ENCODE results near the gene PTX4. TPM values are rescaled to one million over a fixed set of nuclear protein-coding genes. Genes with fewer than 3 reads are reported as not detected.

Gene PTX4
- total RNA-seq, 1 donor from 2014 or later = not detected

DNA sequence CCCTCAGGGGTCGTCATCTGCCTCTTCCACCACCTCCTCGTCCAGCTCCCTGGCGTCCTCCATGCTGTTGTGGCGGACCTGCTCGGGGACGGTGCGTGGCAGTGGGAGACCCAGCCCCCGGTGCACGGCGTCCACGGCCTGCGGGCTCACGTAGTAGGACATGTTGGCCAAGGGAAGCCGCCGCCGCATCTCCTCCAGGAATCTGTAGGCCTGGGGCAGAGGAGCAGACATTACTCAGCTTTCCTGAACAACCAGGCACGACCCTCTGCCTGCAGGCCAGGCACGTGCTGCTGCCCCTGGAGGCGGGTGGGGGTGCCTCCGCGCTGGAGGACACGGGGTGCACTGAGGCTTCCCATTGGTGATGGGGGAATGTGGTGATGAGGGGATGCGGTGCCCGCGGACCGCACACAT, 22.2 kb upstream of the PTX4 start:
- Histone ChIP-seq H3K27ac (replicated peaks) (peak overlapping the region; percentile 97), H3K4me3 (no peak overlapping the region), H3K9me3 (replicated peaks) (peaks cover 12% of the 10 kb centered on the region), H3K27me3 (ENCODE audit: low read depth) (no peaks in the 10 kb centered on the region), H3K36me3 (peaks cover 20% of the 10 kb centered on the region), H3K4me1 (peaks cover 44% of the 10 kb centered on the region)
- intact Hi-C loops (cut with micrococcal nuclease) = no loop called here
- DNase-seq = no peak
- TF ChIP-seq, protein P1, sequence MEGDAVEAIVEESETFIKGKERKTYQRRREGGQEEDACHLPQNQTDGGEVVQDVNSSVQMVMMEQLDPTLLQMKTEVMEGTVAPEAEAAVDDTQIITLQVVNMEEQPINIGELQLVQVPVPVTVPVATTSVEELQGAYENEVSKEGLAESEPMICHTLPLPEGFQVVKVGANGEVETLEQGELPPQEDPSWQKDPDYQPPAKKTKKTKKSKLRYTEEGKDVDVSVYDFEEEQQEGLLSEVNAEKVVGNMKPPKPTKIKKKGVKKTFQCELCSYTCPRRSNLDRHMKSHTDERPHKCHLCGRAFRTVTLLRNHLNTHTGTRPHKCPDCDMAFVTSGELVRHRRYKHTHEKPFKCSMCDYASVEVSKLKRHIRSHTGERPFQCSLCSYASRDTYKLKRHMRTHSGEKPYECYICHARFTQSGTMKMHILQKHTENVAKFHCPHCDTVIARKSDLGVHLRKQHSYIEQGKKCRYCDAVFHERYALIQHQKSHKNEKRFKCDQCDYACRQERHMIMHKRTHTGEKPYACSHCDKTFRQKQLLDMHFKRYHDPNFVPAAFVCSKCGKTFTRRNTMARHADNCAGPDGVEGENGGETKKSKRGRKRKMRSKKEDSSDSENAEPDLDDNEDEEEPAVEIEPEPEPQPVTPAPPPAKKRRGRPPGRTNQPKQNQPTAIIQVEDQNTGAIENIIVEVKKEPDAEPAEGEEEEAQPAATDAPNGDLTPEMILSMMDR (IDR thresholded peaks at IDR 0.05; ENCODE audit: borderline replicate concordance) = no peak

DNA sequence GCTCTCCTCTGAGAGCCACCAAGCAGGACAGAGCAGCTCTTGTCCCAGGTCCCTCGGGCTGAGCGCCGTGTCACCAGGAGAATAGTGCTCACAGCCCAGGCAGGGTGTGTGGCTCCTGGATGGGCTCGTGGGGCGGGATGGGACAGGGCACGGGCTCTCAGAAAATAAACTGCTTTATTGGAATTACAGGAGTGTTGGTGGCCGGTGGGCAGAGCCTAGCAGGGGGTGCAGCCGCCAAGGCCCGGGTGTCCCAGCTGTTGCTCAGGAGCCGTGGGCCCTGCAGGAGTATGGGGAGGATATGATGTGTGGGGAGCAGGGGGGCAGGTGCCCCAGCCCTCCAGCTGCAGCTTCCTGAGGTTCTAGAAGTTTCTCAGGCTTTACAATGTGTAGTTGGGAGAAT, 21.5 kb upstream of the PTX4 start:
- H3K4me1 ChIP-seq = peaks cover 44% of the 10 kb centered on the region
- H3K27me3 ChIP-seq (ENCODE audit: low read depth) = no peaks in the 10 kb centered on the region
- H3K4me3 ChIP-seq = peak overlapping the region; percentile 46
- no peak for DNase-seq
- peaks cover 12% of the 10 kb centered on the region for H3K9me3 ChIP-seq (replicated peaks)
- peaks cover 23% of the 10 kb centered on the region for H3K36me3 ChIP-seq
- H3K27ac ChIP-seq (replicated peaks) = peak overlapping the region; percentile 97
- intact Hi-C loops (cut with micrococcal nuclease) = no loop called here
- TF ChIP-seq, protein P1 (IDR thresholded peaks at IDR 0.05; ENCODE audit: borderline replicate concordance) = no peak

DNA sequence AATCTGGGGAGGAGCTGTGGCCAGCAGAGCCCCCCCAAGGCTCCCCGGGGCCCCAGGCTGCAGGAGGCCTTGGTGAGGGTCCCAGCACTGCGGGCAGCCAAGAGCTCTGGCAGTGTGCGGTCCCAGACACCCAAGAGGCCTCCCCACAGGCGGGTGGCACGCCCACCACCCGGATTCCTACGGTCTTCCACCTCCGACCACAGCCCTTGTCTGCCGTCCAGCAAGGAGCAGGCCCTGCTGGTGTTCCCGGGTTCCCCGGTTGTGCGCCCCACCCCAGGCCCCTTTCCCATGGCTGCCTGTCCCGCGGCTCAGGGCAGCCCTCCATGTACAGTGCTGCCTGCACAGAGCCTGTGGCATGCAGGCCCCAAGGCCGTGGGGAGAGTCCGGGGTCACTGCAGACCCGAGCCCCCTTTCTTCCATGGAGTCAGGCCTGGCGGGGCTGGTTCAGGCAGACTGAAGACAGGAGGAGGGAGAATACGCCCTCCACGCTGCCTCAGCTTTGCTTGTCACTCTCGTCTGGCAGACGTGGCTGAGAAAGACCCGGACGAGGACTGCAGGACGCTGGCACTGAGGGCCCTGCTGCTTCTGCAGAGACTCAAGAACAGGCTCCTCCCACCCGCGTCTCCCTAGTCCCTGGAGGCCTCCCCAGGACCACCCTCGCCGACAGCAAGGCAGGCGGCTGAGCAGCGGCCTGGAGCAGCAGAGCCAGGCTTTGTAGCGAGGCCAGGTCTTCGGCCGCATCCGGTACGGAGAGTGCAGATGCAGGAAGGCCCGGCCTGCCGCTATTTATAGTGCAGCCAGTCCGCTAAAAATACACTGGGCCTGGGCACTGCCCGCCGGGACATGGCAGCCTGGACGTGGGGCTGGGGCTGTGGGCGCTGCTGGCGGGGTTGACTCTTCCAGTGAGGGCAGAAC, 20.8 kb upstream of the PTX4 start:
- peaks cover 44% of the 10 kb centered on the region for H3K4me1 ChIP-seq
- TF ChIP-seq, protein P1 (IDR thresholded peaks at IDR 0.05; ENCODE audit: borderline replicate concordance) = no peak
- H3K27me3 ChIP-seq (ENCODE audit: low read depth) = no peaks in the 10 kb centered on the region
- intact Hi-C loops (cut with micrococcal nuclease) = no loop called here
- peak overlapping the region; percentile 46 for H3K4me3 ChIP-seq
- peaks cover 26% of the 10 kb centered on the region for H3K36me3 ChIP-seq
- H3K9me3 ChIP-seq (replicated peaks) = peaks cover 5% of the 10 kb centered on the region
- peak overlapping the region; percentile 97 for H3K27ac ChIP-seq (replicated peaks)
- DNase-seq = peak; percentile 78

DNA sequence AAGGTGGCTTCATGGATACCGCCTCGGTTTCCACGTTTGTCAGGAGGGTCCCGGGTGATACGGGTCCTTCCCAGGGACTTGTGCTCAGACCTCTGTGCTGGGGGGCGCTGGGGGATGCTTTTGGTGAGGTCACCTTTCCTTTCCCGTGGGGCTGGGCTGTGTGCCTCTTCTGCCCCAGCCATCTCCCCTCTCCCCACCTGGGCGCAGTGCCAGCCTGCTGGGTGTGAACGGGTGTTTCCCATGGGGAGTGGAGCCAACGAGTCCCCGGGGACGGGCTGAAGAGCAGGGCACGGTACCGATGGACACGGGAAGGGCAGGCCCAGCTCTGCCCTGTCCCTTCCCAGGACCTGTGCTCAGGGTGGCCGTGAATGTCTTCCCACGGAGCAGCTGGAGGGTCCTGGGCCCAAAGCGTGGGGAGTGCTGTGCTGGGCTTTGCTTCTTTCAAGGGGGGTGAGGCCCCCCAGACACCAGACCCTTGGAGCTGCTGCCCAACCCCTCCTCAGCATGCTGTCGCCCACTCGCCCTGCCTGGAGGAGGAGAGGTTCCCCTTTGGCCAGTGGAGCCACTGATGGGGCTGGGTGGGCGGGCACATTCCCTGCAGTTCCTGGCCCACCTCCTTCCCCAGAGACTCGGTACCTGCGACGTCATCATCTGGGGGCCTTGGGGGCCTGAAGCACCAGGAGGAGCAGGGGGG, 19.9 kb upstream of the PTX4 start:
- intact Hi-C loops (cut with micrococcal nuclease) = no loop called here
- Histone ChIP-seq H3K4me1 (peaks cover 44% of the 10 kb centered on the region), H3K27me3 (ENCODE audit: low read depth) (no peaks in the 10 kb centered on the region), H3K4me3 (no peak overlapping the region), H3K27ac (replicated peaks) (peak overlapping the region; percentile 97), H3K9me3 (replicated peaks) (no peaks in the 10 kb centered on the region), H3K36me3 (peaks cover 22% of the 10 kb centered on the region)
- DNase-seq = no peak
- TF ChIP-seq, protein P1 (IDR thresholded peaks at IDR 0.05; ENCODE audit: borderline replicate concordance) = no peak

DNA sequence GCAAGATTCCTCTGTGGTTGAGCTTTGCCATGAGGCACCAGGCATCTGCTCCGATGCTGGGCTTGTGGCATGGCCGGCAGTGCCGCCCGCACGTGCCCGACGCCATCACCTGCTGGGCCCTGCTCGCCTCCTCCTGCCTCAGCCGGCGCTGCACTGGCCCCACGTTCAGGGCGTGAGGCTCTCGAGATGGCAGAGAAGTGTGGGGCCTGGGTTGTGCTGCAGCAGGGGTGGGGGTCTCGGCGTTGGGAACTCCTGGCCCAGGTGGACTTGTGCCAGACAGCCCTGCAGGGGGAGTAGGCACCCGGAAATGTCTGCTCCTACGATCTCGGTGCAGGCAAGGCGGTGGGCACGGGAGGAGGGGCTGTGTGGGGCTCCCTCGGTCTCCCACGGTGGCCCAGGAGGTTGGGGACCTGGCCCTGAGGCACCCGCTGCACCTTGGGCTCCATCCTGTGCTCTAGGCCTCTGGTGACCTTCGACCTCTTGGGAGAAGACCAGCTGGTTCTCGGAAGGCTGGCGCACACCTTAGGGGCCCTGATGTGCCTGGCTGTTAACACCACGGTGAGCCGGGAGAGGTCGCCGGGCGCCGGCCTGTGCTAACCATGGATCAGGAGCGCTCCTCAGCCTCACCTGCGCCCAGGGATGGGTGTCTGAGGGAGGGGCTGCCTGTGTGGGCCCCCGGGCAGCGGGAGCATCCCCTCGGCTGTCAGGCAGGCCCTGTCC, 17.9 kb upstream of the PTX4 start:
- no peaks in the 10 kb centered on the region for H3K9me3 ChIP-seq (replicated peaks)
- H3K36me3 ChIP-seq = peaks cover 41% of the 10 kb centered on the region
- no peak for DNase-seq
- peaks cover 35% of the 10 kb centered on the region for H3K4me1 ChIP-seq
- no peaks in the 10 kb centered on the region for H3K27me3 ChIP-seq (ENCODE audit: low read depth)
- H3K4me3 ChIP-seq = no peak overlapping the region
- TF ChIP-seq, protein P1 (IDR thresholded peaks at IDR 0.05; ENCODE audit: borderline replicate concordance) = no peak
- intact Hi-C loops (cut with micrococcal nuclease) = no loop called here
- no peak overlapping the region for H3K27ac ChIP-seq (replicated peaks)

All from left ventricle myocardium inferior (tissue), 1 donor.